NT2/D1 (cell line): ENCODE data around the gene GNPAT.

Experiments used
- SUZ12 ChIP-seq: IDR thresholded peaks from 2 replicates; pipeline ENCODE4 v1.6.1; 2011; ENCODE audit not compliant: insufficient read length, insufficient read depth; ENCODE audit errors: extremely low read depth
- ZNF274 ChIP-seq: IDR thresholded peaks from 2 replicates; pipeline ENCODE4 v1.6.1; 2011; ENCODE audit warnings: mild to moderate bottlenecking, low read depth, low read length

DNA sequence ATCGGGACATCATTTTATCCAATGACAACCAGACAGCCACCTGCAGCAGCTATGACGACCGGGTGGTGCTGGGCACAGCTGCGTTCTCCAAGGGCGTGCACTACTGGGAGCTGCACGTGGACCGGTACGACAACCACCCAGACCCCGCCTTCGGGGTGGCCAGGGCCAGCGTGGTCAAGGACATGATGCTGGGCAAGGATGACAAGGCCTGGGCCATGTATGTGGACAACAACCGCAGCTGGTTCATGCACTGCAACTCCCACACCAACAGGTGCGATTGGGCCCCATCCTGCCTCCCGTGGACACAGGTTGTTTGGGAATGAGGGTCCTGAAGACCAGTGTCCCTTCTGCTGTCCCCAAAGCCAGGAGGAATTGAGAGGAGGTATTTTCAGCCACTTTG is 32.0 kb upstream of the GNPAT start:
- no peak for TF ChIP-seq ZNF274
- TF ChIP-seq SUZ12 = no peak
